IPS-18c (cell line): ENCODE measurements around the gene PGA4.
"Not testable (repeated sequence)": the region's sequence is repeated elsewhere in the genome, so short reads cannot be mapped to it uniquely, and the experiment has no call there.

Experiments
- H3K4me3 ChIP-seq: 2 replicates; pipeline ENCODE4 v1.7.0; 2013; ENCODE audit warnings: low read depth, mild to moderate bottlenecking, low read length, moderate library complexity; ENCODE audit not compliant: insufficient read depth
- H3K9me3 ChIP-seq: one replicate; pipeline ENCODE4 v1.6.1; 2013; ENCODE audit warnings: mild to moderate bottlenecking, low read length, moderate library complexity; ENCODE audit not compliant: control insufficient read depth, insufficient read depth

Gene PGA4

GRCh38 chr11:61222047-61222446 lies at the start of gene PGA4:
Gene PGA4 (plus strand): TSS chr11:61222347. CDS start chr11:61222401, 54 bp downstream.
- H3K9me3 ChIP-seq, H3K4me3 ChIP-seq: not testable (repeated sequence)

DNA sequence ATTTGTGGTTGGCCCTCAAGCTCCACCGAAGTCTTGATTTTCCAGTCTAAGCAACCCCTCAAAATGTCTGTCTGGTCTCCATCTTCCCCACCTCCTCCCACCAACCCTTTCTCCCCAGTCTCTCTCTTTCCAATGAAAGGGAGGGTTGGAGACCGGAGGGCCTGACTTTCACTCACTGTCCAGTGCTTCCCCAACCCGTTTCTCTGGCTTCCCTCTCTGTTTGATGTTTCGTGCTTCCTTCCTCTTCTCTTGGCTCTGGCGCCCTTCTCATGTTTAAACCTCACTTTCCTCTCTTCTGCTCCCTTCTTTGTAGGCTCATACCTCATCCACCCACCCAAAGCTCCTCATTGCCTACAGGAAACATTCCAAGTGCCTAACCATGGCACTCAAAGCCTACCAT lies 49.8 kb upstream of the PGA4 start:
- H3K9me3 ChIP-seq: peaks cover 2% of the 10 kb centered on the region
- no peak overlapping the region for H3K4me3 ChIP-seq

- no peak overlapping the region for H3K4me3 ChIP-seq
- H3K9me3 ChIP-seq: peaks cover 2% of the 10 kb centered on the region
Observed at GRCh38 chr11:61172888-61173287, 49.3 kb upstream of the PGA4 start.

DNA sequence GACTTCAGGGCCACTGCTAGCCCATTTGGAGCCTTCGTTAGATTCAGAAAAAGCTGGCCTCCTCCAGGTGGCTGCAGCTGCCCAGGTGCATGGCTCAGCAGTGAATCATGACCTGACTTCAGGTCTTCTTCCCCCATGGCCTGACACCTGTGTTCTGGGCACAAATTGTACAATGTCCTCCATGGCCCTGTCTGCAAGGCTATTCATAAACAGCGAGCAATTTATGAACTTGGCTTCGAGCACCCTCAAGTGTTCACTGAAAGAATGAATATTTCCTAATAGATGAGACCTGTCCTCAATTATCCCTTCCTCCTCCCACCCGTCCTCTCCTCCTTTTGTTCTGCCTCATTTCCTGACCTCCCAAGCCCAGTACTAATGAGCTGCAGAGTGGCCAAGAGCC lies 48.7 kb upstream of the PGA4 start:
- no peak overlapping the region for H3K4me3 ChIP-seq

GRCh38 chr11:61174273-61174672 lies 47.9 kb upstream of the PGA4 start:
- no peaks in the 10 kb centered on the region for H3K9me3 ChIP-seq
- no peak overlapping the region for H3K4me3 ChIP-seq

More for the DNA sequence above, 48.7 kb upstream of the PGA4 start:
- H3K9me3 ChIP-seq: no peaks in the 10 kb centered on the region

DNA sequence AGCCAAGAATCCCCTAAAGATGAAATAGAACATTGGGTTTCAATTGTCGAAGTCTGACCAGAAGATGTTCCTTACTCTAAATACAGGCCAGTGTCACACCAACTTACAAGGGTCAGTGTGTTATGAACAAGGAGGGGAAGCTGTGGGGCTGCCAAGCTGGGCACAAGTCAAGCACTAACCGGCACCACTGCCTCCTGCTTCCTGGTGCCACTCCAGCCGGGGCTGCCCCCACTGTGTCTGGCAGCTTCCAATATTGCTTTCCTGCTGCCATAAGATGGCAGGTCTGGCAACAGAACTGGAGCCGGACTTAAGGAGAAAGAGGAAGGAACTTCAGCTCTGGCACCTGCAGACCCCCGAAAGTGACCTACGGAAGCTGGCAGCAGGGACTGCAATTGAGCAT lies 47.2 kb upstream of the PGA4 start:
- Histone ChIP-seq H3K4me3 (no peak overlapping the region), H3K9me3 (no peaks in the 10 kb centered on the region)

GRCh38 chr11:61176446-61176845 lies 45.7 kb upstream of the PGA4 start:
- H3K4me3 ChIP-seq: no peak overlapping the region
- no peaks in the 10 kb centered on the region for H3K9me3 ChIP-seq

GRCh38 chr11:61180205-61180604 lies 41.9 kb upstream of the PGA4 start:
- not testable (repeated sequence) for H3K9me3 ChIP-seq, H3K4me3 ChIP-seq

- no peak overlapping the region for H3K4me3 ChIP-seq
Observed at GRCh38 chr11:61181489-61181888, 40.7 kb upstream of the PGA4 start.

DNA sequence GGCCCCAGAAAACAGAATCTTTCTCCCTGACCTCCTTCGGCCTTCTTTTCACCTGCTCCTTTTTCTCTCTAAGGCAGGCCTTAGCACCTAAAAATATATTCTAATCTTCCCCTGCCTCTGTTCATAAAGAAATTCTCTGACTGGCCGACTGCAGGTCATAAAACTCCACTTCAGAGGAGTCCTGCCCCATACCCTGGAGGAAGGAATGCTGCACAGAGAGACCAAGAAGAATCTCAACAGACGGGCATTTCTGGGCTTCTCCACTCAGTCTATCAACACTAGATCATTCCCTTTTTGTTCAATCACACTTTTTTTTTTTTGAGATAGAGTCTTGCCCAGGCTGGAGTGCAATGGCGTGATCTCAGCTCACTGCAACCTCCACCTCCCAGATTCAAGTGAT lies 38.5 kb upstream of the PGA4 start:
- Histone ChIP-seq H3K4me3 (no peak overlapping the region), H3K9me3 (no peaks in the 10 kb centered on the region)

More at GRCh38 chr11:61181489-61181888, 40.7 kb upstream of the PGA4 start:
- H3K9me3 ChIP-seq: no peaks in the 10 kb centered on the region

DNA sequence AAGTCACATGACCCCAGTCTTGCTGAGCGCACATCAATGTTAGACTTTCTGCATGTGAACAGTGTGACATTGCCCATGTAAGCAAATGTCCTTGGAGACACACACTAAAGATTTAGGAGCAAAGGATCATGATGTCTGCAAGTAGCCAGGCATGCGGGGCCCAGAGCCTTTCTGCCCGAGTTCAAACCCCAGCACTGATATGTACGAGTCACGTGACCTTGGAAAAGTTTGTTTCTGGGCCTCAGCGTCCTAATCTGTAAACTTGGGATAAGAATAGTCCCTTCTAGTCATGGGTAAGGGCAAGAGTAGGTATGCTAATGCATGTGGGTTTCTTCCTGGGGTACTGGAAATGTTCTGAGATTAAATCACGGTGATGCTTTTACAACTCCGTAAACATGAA lies 35.6 kb upstream of the PGA4 start:
- H3K4me3 ChIP-seq: no peak overlapping the region
- H3K9me3 ChIP-seq: no peaks in the 10 kb centered on the region

DNA sequence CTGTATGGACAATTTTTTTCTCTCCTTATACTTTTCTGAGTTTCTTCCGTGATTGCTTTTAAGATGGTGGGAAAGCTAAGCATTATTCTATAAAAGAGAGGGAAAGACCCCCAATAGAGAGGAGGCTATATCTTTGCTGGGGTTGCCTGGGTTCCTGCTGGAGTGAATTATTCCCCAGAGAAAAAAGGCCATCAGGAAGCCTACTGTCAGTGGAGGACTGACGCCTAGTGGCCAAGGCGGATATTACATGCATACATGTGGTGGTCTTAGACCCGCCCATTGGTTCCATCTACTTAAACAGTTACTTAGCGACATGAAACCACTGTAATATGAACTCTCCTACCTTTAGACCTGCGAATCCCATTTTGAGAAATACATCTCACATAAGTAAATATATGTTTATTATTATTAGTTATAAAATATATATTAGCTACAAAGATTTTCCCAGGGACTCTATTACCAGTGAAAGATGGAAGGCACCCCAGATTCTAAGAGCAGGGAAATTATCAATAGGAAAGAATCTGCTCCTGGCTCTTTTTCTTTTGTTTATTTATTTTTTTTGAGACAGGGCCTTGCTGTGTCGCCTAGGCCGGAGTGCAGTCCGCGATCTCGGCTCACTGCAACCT lies 34.5 kb upstream of the PGA4 start:
- no peak overlapping the region for H3K4me3 ChIP-seq
- H3K9me3 ChIP-seq: no peaks in the 10 kb centered on the region

GRCh38 chr11:61189933-61190332 lies 32.2 kb upstream of the PGA4 start:
- H3K4me3 ChIP-seq: no peak overlapping the region
- no peaks in the 10 kb centered on the region for H3K9me3 ChIP-seq

- H3K9me3 ChIP-seq: no peaks in the 10 kb centered on the region
- H3K4me3 ChIP-seq: no peak overlapping the region
Observed at GRCh38 chr11:61193596-61193995, 28.6 kb upstream of the PGA4 start.

DNA sequence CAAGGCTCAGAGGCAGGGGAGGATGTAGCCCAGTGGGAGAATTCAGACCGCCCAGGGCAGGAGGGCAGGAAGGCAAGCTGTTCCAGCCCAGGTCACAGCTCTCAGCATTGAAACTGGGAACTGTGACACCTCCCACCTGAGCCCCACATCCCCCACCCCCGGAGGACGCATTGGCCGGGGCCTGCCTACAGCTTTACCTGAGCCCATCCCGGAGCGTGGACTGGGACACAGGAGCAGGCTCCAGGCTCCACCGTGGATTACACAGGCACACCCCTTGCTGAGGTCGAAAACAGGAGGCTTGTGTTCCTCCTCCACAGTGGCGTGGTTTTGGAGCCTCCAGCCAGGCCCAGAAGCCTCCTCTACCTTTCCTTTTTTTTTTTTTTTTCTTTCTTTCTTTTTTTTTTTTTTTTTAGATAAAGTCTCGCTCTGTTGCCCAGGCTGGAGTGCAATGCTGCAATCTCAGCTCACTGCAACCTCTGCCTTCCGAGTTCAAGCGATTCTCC lies 27.9 kb upstream of the PGA4 start:
- Histone ChIP-seq H3K9me3 (no peaks in the 10 kb centered on the region), H3K4me3 (no peak overlapping the region)

GRCh38 chr11:61194981-61195695 lies 27.0 kb upstream of the PGA4 start:
- H3K9me3 ChIP-seq: no peaks in the 10 kb centered on the region
- H3K4me3 ChIP-seq: no peak overlapping the region

DNA sequence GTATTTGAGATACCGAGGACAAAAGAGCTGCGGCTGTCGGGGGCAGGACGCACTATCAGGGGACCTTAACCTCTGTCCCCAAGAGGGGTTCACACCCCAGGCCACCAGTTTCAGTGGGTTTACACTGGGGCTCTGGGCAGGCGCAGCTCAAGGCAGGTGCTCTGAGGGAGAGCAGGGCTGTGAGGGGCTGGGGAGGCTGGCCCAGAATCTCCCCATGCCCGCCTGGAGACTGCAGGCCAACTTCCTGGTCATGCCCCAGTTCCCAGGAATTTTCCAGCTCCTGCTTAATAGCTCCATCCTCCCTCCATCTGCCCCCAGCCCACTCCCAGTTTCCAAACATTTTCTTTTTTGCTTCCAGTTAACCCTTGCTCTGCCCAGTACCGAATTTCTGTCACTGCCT lies 26.4 kb upstream of the PGA4 start:
- Histone ChIP-seq H3K4me3 (no peak overlapping the region), H3K9me3 (no peaks in the 10 kb centered on the region)

DNA sequence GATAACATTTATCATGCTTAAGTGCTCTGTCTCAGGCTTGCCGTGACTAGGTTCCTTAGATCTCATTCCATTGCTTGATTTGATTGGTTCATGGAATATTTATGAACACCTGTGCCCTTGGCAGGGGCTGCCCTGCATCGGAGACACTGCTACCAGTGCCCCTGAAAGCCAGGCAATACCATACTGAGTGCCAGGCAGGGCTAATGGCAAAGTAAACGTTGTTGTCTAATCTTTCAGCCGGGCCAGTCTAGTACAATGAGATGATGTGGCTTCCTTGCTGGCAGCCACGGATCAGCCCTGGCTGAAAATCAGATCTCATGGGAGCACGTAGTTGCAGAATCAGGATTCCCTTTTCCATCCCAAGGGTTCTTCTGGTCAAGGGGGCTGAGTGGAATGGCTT lies 23.8 kb upstream of the PGA4 start:
- H3K9me3 ChIP-seq: no peaks in the 10 kb centered on the region
- H3K4me3 ChIP-seq: no peak overlapping the region
